ENCODE data around the gene VWA3B. TPM values are rescaled to one million over a fixed set of nuclear protein-coding genes. Genes with fewer than 3 reads are reported as not detected.

Gene VWA3B
- total RNA-seq, 2 experiments from 2014 or later: not detected

GRCh38 chr2:98341241-98341640 is 254.3 kb downstream of the VWA3B start:
- no peak overlapping the region for H3K27ac ChIP-seq (ENCODE audit: low read depth, low read length, poor library complexity, severe bottlenecking)
- no peak for DNase-seq (ENCODE audit: low spot score)
- intact Hi-C loops (cut with micrococcal nuclease; ENCODE audit: unreplicated experiment): no loop called here
- no peaks in the 10 kb centered on the region for H4K20me1 ChIP-seq (ENCODE audit: insufficient read depth, low read length)
- ChIA-PET CTCF (ENCODE audit: unreplicated experiment) (no interaction called here), POLR2A (no interaction called here)
- no peak overlapping the region for H2AFZ ChIP-seq (ENCODE audit: low read length)
- TF ChIP-seq, protein P1, sequence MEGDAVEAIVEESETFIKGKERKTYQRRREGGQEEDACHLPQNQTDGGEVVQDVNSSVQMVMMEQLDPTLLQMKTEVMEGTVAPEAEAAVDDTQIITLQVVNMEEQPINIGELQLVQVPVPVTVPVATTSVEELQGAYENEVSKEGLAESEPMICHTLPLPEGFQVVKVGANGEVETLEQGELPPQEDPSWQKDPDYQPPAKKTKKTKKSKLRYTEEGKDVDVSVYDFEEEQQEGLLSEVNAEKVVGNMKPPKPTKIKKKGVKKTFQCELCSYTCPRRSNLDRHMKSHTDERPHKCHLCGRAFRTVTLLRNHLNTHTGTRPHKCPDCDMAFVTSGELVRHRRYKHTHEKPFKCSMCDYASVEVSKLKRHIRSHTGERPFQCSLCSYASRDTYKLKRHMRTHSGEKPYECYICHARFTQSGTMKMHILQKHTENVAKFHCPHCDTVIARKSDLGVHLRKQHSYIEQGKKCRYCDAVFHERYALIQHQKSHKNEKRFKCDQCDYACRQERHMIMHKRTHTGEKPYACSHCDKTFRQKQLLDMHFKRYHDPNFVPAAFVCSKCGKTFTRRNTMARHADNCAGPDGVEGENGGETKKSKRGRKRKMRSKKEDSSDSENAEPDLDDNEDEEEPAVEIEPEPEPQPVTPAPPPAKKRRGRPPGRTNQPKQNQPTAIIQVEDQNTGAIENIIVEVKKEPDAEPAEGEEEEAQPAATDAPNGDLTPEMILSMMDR (conservative IDR thresholded peaks at IDR 0.05; ENCODE audit: low read length): no peak
- no peak for TF ChIP-seq EZH2phosphoT487 (IDR thresholded peaks at IDR 0.05; ENCODE audit: borderline replicate concordance, low read depth, low read length)
- H3K36me3 ChIP-seq (ENCODE audit: insufficient read depth, low read length): no peaks in the 10 kb centered on the region
- peaks cover 7% of the 10 kb centered on the region; the same call in 1 of the 2 replicates for H3K9me3 ChIP-seq (ENCODE audit: low read length)
- no peaks in the 10 kb centered on the region for H3K79me2 ChIP-seq (ENCODE audit: insufficient read depth, low read depth, low read length)
- no peaks in the 10 kb centered on the region for H3K4me1 ChIP-seq (ENCODE audit: insufficient read depth, low read length, poor library complexity, severe bottlenecking)
- H3K9me2 ChIP-seq (ENCODE audit: insufficient read depth, low read length): no peaks in the 10 kb centered on the region
- H3K4me2 ChIP-seq (ENCODE audit: low read length): no peak overlapping the region
- BruUV-seq (replicated peaks): no TSS peak
- no peak overlapping the region for H3K4me3 ChIP-seq (ENCODE audit: low read depth, low read length, poor library complexity, severe bottlenecking)

DNA sequence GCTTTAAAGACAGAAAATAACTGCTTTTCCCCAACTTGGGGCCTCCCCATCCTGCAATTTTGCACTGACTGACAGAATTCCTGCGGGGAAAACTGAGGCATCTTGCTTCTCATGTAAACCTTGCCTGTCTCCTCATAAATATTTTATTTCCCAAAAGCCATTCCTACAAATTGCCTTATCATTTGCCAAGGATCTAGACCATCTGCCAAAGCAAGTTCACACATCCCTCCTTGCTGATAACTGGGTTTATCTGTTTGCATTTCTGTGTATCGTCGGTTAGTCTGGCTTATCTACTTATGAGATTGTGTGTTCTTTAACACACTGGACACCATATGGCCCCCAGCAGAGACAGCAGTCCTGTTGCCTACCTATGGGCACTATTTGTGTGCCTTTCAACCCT is 256.3 kb downstream of the VWA3B start:
- POLR2A ChIA-PET: no interaction called here
- CTCF ChIA-PET (ENCODE audit: unreplicated experiment): no interaction called here
- H3K4me3 ChIP-seq (ENCODE audit: low read depth, low read length, poor library complexity, severe bottlenecking): no peak overlapping the region

More for the DNA sequence above, 256.3 kb downstream of the VWA3B start:
- no peak overlapping the region for H3K4me2 ChIP-seq (ENCODE audit: low read length)
- no peak overlapping the region for H3K27ac ChIP-seq (ENCODE audit: low read depth, low read length, poor library complexity, severe bottlenecking)
- no peaks in the 10 kb centered on the region for H3K79me2 ChIP-seq (ENCODE audit: insufficient read depth, low read depth, low read length)
- TF ChIP-seq EZH2phosphoT487 (IDR thresholded peaks at IDR 0.05; ENCODE audit: borderline replicate concordance, low read depth, low read length): no peak
- TF ChIP-seq, protein P1 (conservative IDR thresholded peaks at IDR 0.05; ENCODE audit: low read length): no peak
- intact Hi-C loops (cut with micrococcal nuclease; ENCODE audit: unreplicated experiment): no loop called here
- H4K20me1 ChIP-seq (ENCODE audit: insufficient read depth, low read length): no peaks in the 10 kb centered on the region
- no peak for DNase-seq (ENCODE audit: low spot score)
- H2AFZ ChIP-seq (ENCODE audit: low read length): no peak overlapping the region
- peaks cover 2% of the 10 kb centered on the region; the same call in 1 of the 2 replicates for H3K9me3 ChIP-seq (ENCODE audit: low read length)
- H3K9me2 ChIP-seq (ENCODE audit: insufficient read depth, low read length): no peaks in the 10 kb centered on the region
- no TSS peak for BruUV-seq (replicated peaks)
- H3K36me3 ChIP-seq (ENCODE audit: insufficient read depth, low read length): no peaks in the 10 kb centered on the region
- H3K4me1 ChIP-seq (ENCODE audit: insufficient read depth, low read length, poor library complexity, severe bottlenecking): no peaks in the 10 kb centered on the region
